ENCODE results near the gene IGF2R.

GRCh38 chr6:160121981-160122380 is 153.1 kb downstream of the IGF2R start:
- TF ChIP-seq EZH2phosphoT487 (IDR thresholded peaks at IDR 0.05) (no peak), EZH2 (IDR thresholded peaks at IDR 0.05) (no peak), CTCF (IDR thresholded peaks at IDR 0.05) (no peak)

All from neural progenitor cell (in vitro differentiated cells).